WERI-Rb-1 (cell line): ENCODE results near the gene KCP.

ENCODE experiments used
- DNase-seq: peaks from one replicate; pipeline ENCODE4 v3.0.0-alpha.2; 2020
- H3K27ac ChIP-seq: fragments of 250-450 bp; sonication (Bioruptor Pico); 2 replicates; pipeline ENCODE4 v1.5.1; 2020; ENCODE audit warnings: mild to moderate bottlenecking, moderate library complexity
- H3K27me3 ChIP-seq: fragments of 250-450 bp; sonication (Bioruptor Pico); 2 replicates; pipeline ENCODE4 v1.5.1; 2021; ENCODE audit warnings: mild to moderate bottlenecking, low read depth, moderate library complexity; ENCODE audit not compliant: insufficient read depth, severe bottlenecking
- H3K36me3 ChIP-seq: fragments of 250-450 bp; sonication (Bioruptor Pico); 2 replicates; pipeline ENCODE4 v1.5.1; 2020; ENCODE audit warnings: mild to moderate bottlenecking, moderate library complexity
- H3K4me3 ChIP-seq: 2 replicates; pipeline ENCODE4 v1.5.1; 2011; ENCODE audit warnings: low read depth, mild to moderate bottlenecking, control low read depth, low read length
- H3K9me3 ChIP-seq: fragments of 250-450 bp; sonication (Bioruptor Pico); 2 replicates; pipeline ENCODE4 v1.5.1; 2021; ENCODE audit warnings: mild to moderate bottlenecking, moderate library complexity; ENCODE audit not compliant: severe bottlenecking
- TF ChIP-seq, protein P1 (sequence below): IDR thresholded peaks from 2 replicates; pipeline ENCODE4 v1.5.1; 2011; ENCODE audit warnings: low read depth, mild to moderate bottlenecking, control low read depth, inconsistent platforms, low read length

The KCP gene

DNA sequence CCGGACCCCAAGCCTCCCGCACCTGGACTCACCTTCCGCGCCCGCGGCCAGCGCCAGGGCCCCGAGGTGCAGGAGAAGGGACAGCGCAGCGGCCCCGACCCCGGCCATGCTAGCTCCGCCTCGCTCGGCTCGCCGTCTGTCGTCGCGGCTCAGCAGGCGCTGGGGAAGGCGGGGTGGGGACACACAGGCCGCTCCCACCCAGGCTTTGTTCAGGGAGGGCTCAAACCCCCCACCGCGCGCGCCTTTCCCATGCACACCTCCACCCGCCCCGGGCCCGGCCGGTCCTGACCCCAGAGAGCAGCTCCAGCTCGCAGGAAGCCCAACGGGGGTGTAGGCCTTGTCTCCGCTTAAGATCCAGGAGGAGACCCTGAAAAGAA, at the start of gene KCP:
Gene KCP (minus strand): TSS at position 141 of the 377 bp plus-strand sequence. CDS start 33 bp downstream, at position 108.
- TF ChIP-seq, protein P1, sequence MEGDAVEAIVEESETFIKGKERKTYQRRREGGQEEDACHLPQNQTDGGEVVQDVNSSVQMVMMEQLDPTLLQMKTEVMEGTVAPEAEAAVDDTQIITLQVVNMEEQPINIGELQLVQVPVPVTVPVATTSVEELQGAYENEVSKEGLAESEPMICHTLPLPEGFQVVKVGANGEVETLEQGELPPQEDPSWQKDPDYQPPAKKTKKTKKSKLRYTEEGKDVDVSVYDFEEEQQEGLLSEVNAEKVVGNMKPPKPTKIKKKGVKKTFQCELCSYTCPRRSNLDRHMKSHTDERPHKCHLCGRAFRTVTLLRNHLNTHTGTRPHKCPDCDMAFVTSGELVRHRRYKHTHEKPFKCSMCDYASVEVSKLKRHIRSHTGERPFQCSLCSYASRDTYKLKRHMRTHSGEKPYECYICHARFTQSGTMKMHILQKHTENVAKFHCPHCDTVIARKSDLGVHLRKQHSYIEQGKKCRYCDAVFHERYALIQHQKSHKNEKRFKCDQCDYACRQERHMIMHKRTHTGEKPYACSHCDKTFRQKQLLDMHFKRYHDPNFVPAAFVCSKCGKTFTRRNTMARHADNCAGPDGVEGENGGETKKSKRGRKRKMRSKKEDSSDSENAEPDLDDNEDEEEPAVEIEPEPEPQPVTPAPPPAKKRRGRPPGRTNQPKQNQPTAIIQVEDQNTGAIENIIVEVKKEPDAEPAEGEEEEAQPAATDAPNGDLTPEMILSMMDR: no peak

DNA sequence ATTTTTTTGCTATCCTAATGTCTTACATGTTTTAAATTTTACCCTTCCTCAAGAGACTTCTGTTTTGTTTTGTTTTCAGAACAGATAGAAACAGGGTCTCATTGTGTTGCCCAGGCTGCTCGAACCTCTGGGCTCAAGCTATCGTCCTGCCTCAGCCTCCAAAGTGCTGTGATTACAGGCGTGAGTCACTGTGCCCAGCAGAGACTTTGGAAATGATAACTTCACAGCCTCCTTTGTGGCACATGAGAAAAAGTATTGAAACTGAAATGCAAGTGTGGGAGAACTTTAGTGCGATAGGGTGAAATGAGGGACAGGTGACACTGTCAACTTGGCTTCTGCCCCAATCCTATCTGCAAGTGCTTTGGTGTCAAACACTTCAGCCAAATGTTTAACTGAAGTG, 48.8 kb upstream of the KCP start:
- TF ChIP-seq, protein P1: no peak
- no peak for DNase-seq
- no peaks in the 10 kb centered on the region for H3K27me3 ChIP-seq
- H3K4me3 ChIP-seq: no peak overlapping the region
- no peak overlapping the region for H3K27ac ChIP-seq
- no peaks in the 10 kb centered on the region for H3K9me3 ChIP-seq
- peaks cover 63% of the 10 kb centered on the region for H3K36me3 ChIP-seq

More for the DNA sequence above, at the start of gene KCP:
- H3K36me3 ChIP-seq: no peaks in the 10 kb centered on the region
- no peaks in the 10 kb centered on the region for H3K9me3 ChIP-seq
- no peak for DNase-seq
- H3K27me3 ChIP-seq: no peaks in the 10 kb centered on the region
- H3K4me3 ChIP-seq: no peak within 1 kb of the TSS
- peak within 1 kb of the TSS; percentile 32 for H3K27ac ChIP-seq

DNA sequence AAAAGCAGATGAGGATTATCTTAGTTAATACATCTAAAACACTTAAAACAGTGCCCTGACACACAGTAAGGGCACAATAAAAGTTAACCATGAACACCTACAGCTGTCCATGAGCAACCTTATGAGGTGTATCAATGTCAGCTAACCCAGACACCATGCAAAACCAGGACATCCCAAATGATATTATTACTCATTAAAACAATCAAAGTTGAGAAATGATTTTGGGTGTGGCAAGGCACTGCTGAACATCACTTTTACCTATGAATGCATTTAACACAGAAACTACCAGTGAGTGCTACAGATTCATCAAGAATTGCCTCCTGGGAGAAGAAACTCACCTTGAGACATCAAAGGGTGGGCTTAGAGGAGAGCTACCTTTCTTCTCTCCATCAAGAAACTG, 45.5 kb upstream of the KCP start:
- H3K27ac ChIP-seq: no peak overlapping the region
- H3K9me3 ChIP-seq: no peaks in the 10 kb centered on the region
- TF ChIP-seq, protein P1: no peak
- no peak for DNase-seq
- H3K36me3 ChIP-seq: peaks cover 69% of the 10 kb centered on the region
- H3K4me3 ChIP-seq: no peak overlapping the region
- no peaks in the 10 kb centered on the region for H3K27me3 ChIP-seq

DNA sequence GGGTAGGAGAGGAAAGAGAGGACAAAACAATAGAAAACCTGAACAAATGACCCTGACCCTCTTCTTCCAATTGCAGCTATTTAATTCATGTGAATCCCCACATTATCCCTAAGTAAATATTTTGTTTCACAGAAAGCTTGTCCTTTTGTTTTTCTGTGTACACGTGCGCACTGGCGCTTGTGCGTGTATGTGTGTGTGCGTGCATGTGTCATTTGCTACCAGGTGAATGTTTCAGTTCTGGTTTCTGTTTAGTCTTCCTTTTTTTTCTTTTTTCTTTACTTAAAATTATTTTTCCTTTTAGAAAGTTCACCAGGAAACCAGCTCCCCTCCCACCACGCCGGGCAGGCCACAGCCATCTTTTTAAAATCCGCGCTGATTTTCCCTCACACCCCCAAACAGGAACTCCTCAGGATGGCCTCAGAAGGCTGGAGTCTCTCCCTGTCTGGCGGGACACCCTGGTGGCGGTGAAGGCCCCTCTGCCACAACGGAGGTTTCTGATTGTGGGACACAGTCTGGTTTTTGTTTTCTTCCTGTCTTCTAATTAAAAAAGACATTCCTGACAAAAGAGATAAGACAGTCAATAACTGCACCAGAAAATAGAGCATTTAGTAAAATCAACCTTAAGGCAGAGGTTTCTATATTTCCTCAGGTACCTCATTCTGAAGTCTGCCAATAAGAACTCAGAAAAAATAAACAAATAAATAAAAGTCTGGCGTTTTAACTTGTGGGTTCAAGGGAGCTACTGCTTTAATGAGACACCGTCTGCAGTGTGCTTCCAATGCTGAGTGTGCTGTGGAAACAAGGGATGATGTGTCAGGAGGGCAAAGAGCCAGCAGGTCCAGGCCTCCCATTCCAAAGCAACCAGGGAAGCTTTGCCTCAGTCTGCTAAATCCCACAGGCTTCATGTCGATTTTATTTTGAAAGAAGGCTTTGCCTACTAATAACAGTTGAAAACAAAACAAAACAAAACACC, 44.6 kb upstream of the KCP start:
- H3K27me3 ChIP-seq: no peaks in the 10 kb centered on the region
- no peak overlapping the region for H3K27ac ChIP-seq
- H3K9me3 ChIP-seq: no peaks in the 10 kb centered on the region
- no peak for DNase-seq
- peaks cover 68% of the 10 kb centered on the region for H3K36me3 ChIP-seq
- H3K4me3 ChIP-seq: no peak overlapping the region
- TF ChIP-seq, protein P1: no peak

DNA sequence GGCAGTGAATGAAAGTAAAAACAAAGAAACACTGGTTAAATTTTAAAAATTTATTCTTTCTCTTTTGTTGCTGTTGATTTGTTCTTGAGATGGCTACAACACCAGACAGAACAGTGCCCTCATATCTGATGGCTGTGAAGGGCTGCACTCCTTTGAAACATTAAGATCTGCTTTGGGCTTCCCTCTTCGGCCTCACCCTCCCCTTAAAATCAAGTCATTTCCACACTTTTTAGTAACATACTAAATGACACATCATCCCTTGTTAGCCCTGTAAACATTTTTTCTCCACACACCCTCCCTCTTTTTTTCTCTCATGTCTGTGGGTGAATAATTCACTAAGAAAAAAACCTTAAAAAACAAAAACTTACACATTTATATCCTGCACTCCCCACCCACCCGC, 43.6 kb upstream of the KCP start:
- Histone ChIP-seq H3K27ac (no peak overlapping the region), H3K27me3 (no peaks in the 10 kb centered on the region), H3K4me3 (no peak overlapping the region), H3K9me3 (no peaks in the 10 kb centered on the region), H3K36me3 (peaks cover 58% of the 10 kb centered on the region)
- TF ChIP-seq, protein P1: no peak
- no peak for DNase-seq
